Endothelial cell (in vitro differentiated cells): ENCODE data around the gene DPYSL3. TPM values are rescaled to one million over a fixed set of nuclear protein-coding genes. Genes with fewer than 3 reads are reported as not detected.

Experiments used
- DNase-seq: peaks from one replicate; pipeline ENCODE4 v3.0.0; 2021; ENCODE audit warnings: low spot score
- H3K27ac Mint-ChIP-seq: one replicate; pipeline ENCODE4 v1.8.0; 2021; ENCODE audit warnings: mixed read lengths, inconsistent platforms; ENCODE audit not compliant: unreplicated experiment
- H3K27me3 Mint-ChIP-seq: one replicate; pipeline ENCODE4 v1.8.0; 2021; ENCODE audit warnings: mild to moderate bottlenecking, moderate library complexity, mixed read lengths, inconsistent platforms; ENCODE audit not compliant: unreplicated experiment
- H3K36me3 Mint-ChIP-seq: one replicate; pipeline ENCODE4 v1.8.0; 2021; ENCODE audit warnings: mild to moderate bottlenecking, low read depth, mixed read lengths, inconsistent platforms; ENCODE audit not compliant: unreplicated experiment
- H3K4me1 Mint-ChIP-seq: one replicate; pipeline ENCODE4 v1.8.0; 2021; ENCODE audit warnings: mild to moderate bottlenecking, mixed read lengths, inconsistent platforms; ENCODE audit not compliant: unreplicated experiment
- H3K4me3 Mint-ChIP-seq: one replicate; pipeline ENCODE4 v1.8.0; 2021; ENCODE audit warnings: mild to moderate bottlenecking, mixed read lengths, inconsistent platforms; ENCODE audit not compliant: unreplicated experiment
- H3K9me3 Mint-ChIP-seq: one replicate; pipeline ENCODE4 v1.8.0; 2021; ENCODE audit warnings: mixed read lengths, inconsistent platforms; ENCODE audit not compliant: unreplicated experiment
- total RNA-seq: library from RNA; stranded (reverse); fragmentation: NEBNext Ultra II Directional; extraction: Animal tissue kit (Norgen Biotek cat#: 25700); gene quantifications from one replicate; pipeline ENCODE4 v1.2.1, GENCODE V29; 2021; ENCODE audit not compliant: unreplicated experiment
- TF ChIP-seq, protein P1 (sequence below): fragments of 200-600 bp; sonication (generic); IDR thresholded peaks from one replicate; pipeline ENCODE4 v1.5.0; 2021; ENCODE audit warnings: antibody characterized with exemption; ENCODE audit not compliant: unreplicated experiment

Gene DPYSL3
- total RNA-seq, 1 donor from 2014 or later, result 27.6 TPM

DNA sequence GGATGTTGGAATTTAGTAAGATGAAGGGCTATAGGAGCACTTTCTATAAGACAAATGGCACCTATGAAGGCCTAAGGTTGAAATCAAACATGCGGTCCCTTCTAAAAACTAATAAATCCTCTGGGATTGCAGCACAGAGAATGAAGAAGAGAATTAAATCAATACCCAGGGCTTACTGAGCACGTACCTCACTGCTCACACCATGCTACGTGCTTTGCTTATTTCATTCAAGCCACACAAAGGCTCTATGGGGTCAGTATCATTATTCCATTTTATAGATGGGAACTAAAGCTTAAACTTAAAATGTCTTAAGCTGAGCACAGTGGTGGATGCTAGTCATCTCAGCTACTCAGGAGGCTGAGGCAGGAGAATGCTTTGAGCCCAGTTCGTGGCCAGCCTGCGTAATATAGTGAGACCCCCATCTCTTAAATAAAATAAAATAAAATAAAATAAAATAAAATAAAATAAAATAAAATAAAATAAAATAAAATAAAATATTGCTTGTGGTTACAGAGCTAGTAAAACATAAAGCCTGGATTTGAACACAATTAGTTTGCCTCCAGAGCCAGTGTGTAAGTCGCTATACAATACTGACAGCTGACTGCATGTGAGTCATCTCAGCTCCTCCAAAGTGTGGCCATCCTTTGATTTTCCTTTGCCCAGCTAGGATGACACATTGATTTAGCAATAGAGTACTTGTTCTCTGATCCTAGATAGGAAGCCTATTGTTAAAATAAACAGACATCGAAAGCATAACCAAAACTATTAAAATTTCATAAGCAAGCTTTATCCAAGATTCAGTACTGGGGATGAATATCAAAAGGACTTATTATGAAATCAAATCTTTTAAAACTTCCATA lies 20.9 kb upstream of the DPYSL3 start:
- Mint-ChIP-seq H3K27ac (no peak overlapping the region), H3K36me3 (no peaks in the 10 kb centered on the region)
- TF ChIP-seq, protein P1, sequence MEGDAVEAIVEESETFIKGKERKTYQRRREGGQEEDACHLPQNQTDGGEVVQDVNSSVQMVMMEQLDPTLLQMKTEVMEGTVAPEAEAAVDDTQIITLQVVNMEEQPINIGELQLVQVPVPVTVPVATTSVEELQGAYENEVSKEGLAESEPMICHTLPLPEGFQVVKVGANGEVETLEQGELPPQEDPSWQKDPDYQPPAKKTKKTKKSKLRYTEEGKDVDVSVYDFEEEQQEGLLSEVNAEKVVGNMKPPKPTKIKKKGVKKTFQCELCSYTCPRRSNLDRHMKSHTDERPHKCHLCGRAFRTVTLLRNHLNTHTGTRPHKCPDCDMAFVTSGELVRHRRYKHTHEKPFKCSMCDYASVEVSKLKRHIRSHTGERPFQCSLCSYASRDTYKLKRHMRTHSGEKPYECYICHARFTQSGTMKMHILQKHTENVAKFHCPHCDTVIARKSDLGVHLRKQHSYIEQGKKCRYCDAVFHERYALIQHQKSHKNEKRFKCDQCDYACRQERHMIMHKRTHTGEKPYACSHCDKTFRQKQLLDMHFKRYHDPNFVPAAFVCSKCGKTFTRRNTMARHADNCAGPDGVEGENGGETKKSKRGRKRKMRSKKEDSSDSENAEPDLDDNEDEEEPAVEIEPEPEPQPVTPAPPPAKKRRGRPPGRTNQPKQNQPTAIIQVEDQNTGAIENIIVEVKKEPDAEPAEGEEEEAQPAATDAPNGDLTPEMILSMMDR, result no peak

DNA sequence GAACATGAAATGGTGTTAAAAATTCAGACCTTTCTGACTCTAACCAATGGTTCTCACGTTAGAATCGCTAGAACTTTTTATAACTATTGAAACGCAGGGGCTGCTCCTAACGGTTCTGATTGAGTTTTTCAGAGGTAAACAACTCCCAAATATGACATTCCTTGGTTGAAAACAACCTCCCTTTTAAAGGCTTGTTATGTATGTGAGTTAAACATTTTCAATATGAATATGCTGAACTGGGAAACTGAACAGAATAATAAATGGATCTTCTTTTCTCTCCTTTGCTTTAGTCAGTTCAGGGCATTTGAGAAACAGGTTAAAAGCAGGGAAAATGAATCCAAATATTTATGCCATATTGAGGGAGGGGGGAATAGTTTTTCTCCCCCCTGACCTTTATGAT lies 13.2 kb upstream of the DPYSL3 start:
- Mint-ChIP-seq H3K9me3 (no peaks in the 10 kb centered on the region), H3K4me1 (peaks cover 6% of the 10 kb centered on the region), H3K27me3 (no peaks in the 10 kb centered on the region), H3K27ac (no peak overlapping the region), H3K36me3 (no peaks in the 10 kb centered on the region), H3K4me3 (no peak overlapping the region)
- no peak for DNase-seq
- TF ChIP-seq, protein P1, result no peak

More for the DNA sequence above, 20.9 kb upstream of the DPYSL3 start:
- no peak for DNase-seq
- Mint-ChIP-seq H3K27me3 (no peaks in the 10 kb centered on the region), H3K4me1 (no peaks in the 10 kb centered on the region), H3K4me3 (no peak overlapping the region), H3K9me3 (no peaks in the 10 kb centered on the region)

GRCh38 chr5:147522435-147522834 lies 12.6 kb upstream of the DPYSL3 start:
- peaks cover 6% of the 10 kb centered on the region for H3K4me1 Mint-ChIP-seq
- no peaks in the 10 kb centered on the region for H3K27me3 Mint-ChIP-seq
- H3K9me3 Mint-ChIP-seq, result no peaks in the 10 kb centered on the region
- H3K36me3 Mint-ChIP-seq, result no peaks in the 10 kb centered on the region
- no peak for DNase-seq
- TF ChIP-seq, protein P1, result no peak
- H3K27ac Mint-ChIP-seq, result no peak overlapping the region
- H3K4me3 Mint-ChIP-seq, result no peak overlapping the region

GRCh38 chr5:147520450-147520849 lies 10.6 kb upstream of the DPYSL3 start:
- Mint-ChIP-seq H3K9me3 (no peaks in the 10 kb centered on the region), H3K4me1 (peaks cover 16% of the 10 kb centered on the region), H3K36me3 (no peaks in the 10 kb centered on the region), H3K27ac (no peak overlapping the region), H3K4me3 (no peak overlapping the region), H3K27me3 (no peaks in the 10 kb centered on the region)
- TF ChIP-seq, protein P1, result no peak
- no peak for DNase-seq

- DNase-seq, result no peak
- H3K4me1 Mint-ChIP-seq, result peaks cover 14% of the 10 kb centered on the region
- no peak overlapping the region for H3K27ac Mint-ChIP-seq
- TF ChIP-seq, protein P1, result no peak
- no peak overlapping the region for H3K4me3 Mint-ChIP-seq
- H3K9me3 Mint-ChIP-seq, result no peaks in the 10 kb centered on the region
- H3K27me3 Mint-ChIP-seq, result no peaks in the 10 kb centered on the region
- H3K36me3 Mint-ChIP-seq, result no peaks in the 10 kb centered on the region
Observed at GRCh38 chr5:147519380-147519779, 9.5 kb upstream of the DPYSL3 start.
